HG03439 (cell line): ENCODE results near the gene DPCD.
"Not testable (repeated sequence)": the region's sequence is repeated elsewhere in the genome, so short reads cannot be mapped to it uniquely, and the experiment has no call there.

Experiments
- ATAC-seq: cut with Tn5 transposase; IDR thresholded peaks from one replicate; pipeline ENCODE4 v1.9.1; 2021; ENCODE audit warnings: mild to moderate bottlenecking, moderate library complexity; ENCODE audit not compliant: unreplicated experiment

Gene DPCD

GRCh38 chr10:101580486-101581399, 7.4 kb upstream of the DPCD start:
- no peak for ATAC-seq

- no peak for ATAC-seq
These were observed 2.3 kb upstream of the DPCD start for GRCh38 chr10:101585841-101586240.

GRCh38 chr10:101588879-101589278, 758 bp downstream of the DPCD start:
- no peak for ATAC-seq

- not testable (repeated sequence) for ATAC-seq
These were observed 5.2 kb downstream of the DPCD start for GRCh38 chr10:101593331-101593730.

- no peak for ATAC-seq
These were observed 7.7 kb downstream of the DPCD start for GRCh38 chr10:101595591-101596433.

GRCh38 chr10:101597091-101597900, 9.2 kb downstream of the DPCD start:
- ATAC-seq = no peak

- no peak for ATAC-seq
These were observed 13.4 kb downstream of the DPCD start for GRCh38 chr10:101601541-101601940.

- ATAC-seq = peak; percentile 56
These were observed 14.8 kb downstream of the DPCD start for GRCh38 chr10:101602761-101603398.

GRCh38 chr10:101607124-101607523, 19.0 kb downstream of the DPCD start:
- no peak for ATAC-seq

GRCh38 chr10:101609481-101609880, 21.4 kb downstream of the DPCD start:
- ATAC-seq = no peak

GRCh38 chr10:101611096-101611905, 23.2 kb downstream of the DPCD start:
- ATAC-seq = no peak

- ATAC-seq = no peak
These were observed 24.0 kb downstream of the DPCD start for GRCh38 chr10:101612086-101612485.

GRCh38 chr10:101612872-101613271, 24.8 kb downstream of the DPCD start:
- ATAC-seq = no peak

- no peak for ATAC-seq
These were observed 25.5 kb downstream of the DPCD start for GRCh38 chr10:101613646-101614045.

- ATAC-seq = no peak
These were observed 26.8 kb downstream of the DPCD start for GRCh38 chr10:101614663-101615524.

GRCh38 chr10:101615525-101616116, 27.5 kb downstream of the DPCD start:
- ATAC-seq = no peak

- no peak for ATAC-seq
These were observed 28.4 kb downstream of the DPCD start for GRCh38 chr10:101616415-101617101.
